Measurements from ENCODE around the gene AASS.

The AASS gene

DNA sequence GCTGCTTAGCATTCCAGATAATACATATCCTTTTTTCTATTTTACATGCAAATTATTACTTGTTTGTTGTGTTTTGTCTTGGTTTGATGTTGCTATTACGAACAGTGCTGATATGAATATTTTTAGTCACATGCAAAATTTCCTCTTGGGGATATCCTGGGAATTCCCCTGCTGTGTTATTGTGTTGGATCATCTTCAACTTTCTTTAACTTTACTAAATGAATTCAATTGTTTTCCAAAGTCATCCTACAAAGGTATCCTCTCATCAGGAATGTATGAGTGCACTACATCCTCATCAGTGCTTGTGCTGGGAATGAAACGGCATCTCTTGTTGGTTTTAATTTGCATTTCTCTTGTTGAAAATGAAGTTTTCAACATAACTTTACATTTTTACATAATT lies 87.1 kb downstream of the AASS start:
- Histone ChIP-seq H3K27me3 (ENCODE audit: control insufficient read depth, low read length) (no peaks in the 10 kb centered on the region), H3K4me2 (ENCODE audit: low read length) (no peak overlapping the region), H3K27ac (ENCODE audit: low read depth, low read length) (no peak overlapping the region), H4K20me1 (ENCODE audit: control insufficient read depth, insufficient read depth, low read depth, low read length) (no peaks in the 10 kb centered on the region), H3K9me3 (ENCODE audit: control insufficient read depth, insufficient read depth, low read length) (no peaks in the 10 kb centered on the region), H3F3A (ENCODE audit: control insufficient read depth, insufficient read depth) (no peaks in the 10 kb centered on the region), H3K79me2 (ENCODE audit: control insufficient read depth, low read length) (no peaks in the 10 kb centered on the region), H3K9me2 (replicated peaks; ENCODE audit: control insufficient read depth, low read length) (no peaks in the 10 kb centered on the region), H3K4me1 (ENCODE audit: control insufficient read depth, low read length) (no peaks in the 10 kb centered on the region), H3K4me3 (ENCODE audit: low read length) (no peak overlapping the region), H3K36me3 (ENCODE audit: control insufficient read depth, low read length) (no peaks in the 10 kb centered on the region)
- TF ChIP-seq EZH2phosphoT487 (IDR thresholded peaks at IDR 0.05; ENCODE audit: borderline replicate concordance, low read length) (no peak), CTCF (IDR thresholded peaks at IDR 0.05; ENCODE audit: low read depth, low read length, poor library complexity, severe bottlenecking) (no peak)

- TF ChIP-seq CTCF (IDR thresholded peaks at IDR 0.05; ENCODE audit: low read depth, low read length, poor library complexity, severe bottlenecking) = no peak
- no peak for TF ChIP-seq EZH2phosphoT487 (IDR thresholded peaks at IDR 0.05; ENCODE audit: borderline replicate concordance, low read length)
- no peaks in the 10 kb centered on the region for H4K20me1 ChIP-seq (ENCODE audit: control insufficient read depth, insufficient read depth, low read depth, low read length)
- no peaks in the 10 kb centered on the region for H3K4me1 ChIP-seq (ENCODE audit: control insufficient read depth, low read length)
- H3K4me2 ChIP-seq (ENCODE audit: low read length) = no peak overlapping the region
- H3K27me3 ChIP-seq (ENCODE audit: control insufficient read depth, low read length) = no peaks in the 10 kb centered on the region
- no peaks in the 10 kb centered on the region for H3K9me2 ChIP-seq (replicated peaks; ENCODE audit: control insufficient read depth, low read length)
- no peak overlapping the region for H3K27ac ChIP-seq (ENCODE audit: low read depth, low read length)
- H3K79me2 ChIP-seq (ENCODE audit: control insufficient read depth, low read length) = no peaks in the 10 kb centered on the region
- no peaks in the 10 kb centered on the region for H3K9me3 ChIP-seq (ENCODE audit: control insufficient read depth, insufficient read depth, low read length)
- H3K36me3 ChIP-seq (ENCODE audit: control insufficient read depth, low read length) = no peaks in the 10 kb centered on the region
- H3K4me3 ChIP-seq (ENCODE audit: low read length) = no peak overlapping the region
- H3F3A ChIP-seq (ENCODE audit: control insufficient read depth, insufficient read depth) = no peaks in the 10 kb centered on the region
Measured at GRCh38 chr7:122055073-122055472, 89.0 kb downstream of the AASS start.

- Histone ChIP-seq H3F3A (ENCODE audit: control insufficient read depth, insufficient read depth) (no peaks in the 10 kb centered on the region), H3K36me3 (ENCODE audit: control insufficient read depth, low read length) (no peaks in the 10 kb centered on the region), H3K79me2 (ENCODE audit: control insufficient read depth, low read length) (no peaks in the 10 kb centered on the region), H3K27ac (ENCODE audit: low read depth, low read length) (no peak overlapping the region), H3K9me2 (replicated peaks; ENCODE audit: control insufficient read depth, low read length) (no peaks in the 10 kb centered on the region), H3K4me3 (ENCODE audit: low read length) (no peak overlapping the region), H3K27me3 (ENCODE audit: control insufficient read depth, low read length) (no peaks in the 10 kb centered on the region), H3K4me2 (ENCODE audit: low read length) (no peak overlapping the region), H3K4me1 (ENCODE audit: control insufficient read depth, low read length) (no peaks in the 10 kb centered on the region), H3K9me3 (ENCODE audit: control insufficient read depth, insufficient read depth, low read length) (no peaks in the 10 kb centered on the region), H4K20me1 (ENCODE audit: control insufficient read depth, insufficient read depth, low read depth, low read length) (no peaks in the 10 kb centered on the region)
- TF ChIP-seq EZH2phosphoT487 (IDR thresholded peaks at IDR 0.05; ENCODE audit: borderline replicate concordance, low read length) (no peak), CTCF (IDR thresholded peaks at IDR 0.05; ENCODE audit: low read depth, low read length, poor library complexity, severe bottlenecking) (no peak)
Measured at GRCh38 chr7:122054393-122054792, 89.7 kb downstream of the AASS start.

GRCh38 chr7:122046402-122046801 lies 97.6 kb downstream of the AASS start:
- H3K9me2 ChIP-seq (replicated peaks; ENCODE audit: control insufficient read depth, low read length) = no peaks in the 10 kb centered on the region
- no peaks in the 10 kb centered on the region for H3K9me3 ChIP-seq (ENCODE audit: control insufficient read depth, insufficient read depth, low read length)
- H3K36me3 ChIP-seq (ENCODE audit: control insufficient read depth, low read length) = no peaks in the 10 kb centered on the region
- H3K79me2 ChIP-seq (ENCODE audit: control insufficient read depth, low read length) = no peaks in the 10 kb centered on the region
- no peaks in the 10 kb centered on the region for H4K20me1 ChIP-seq (ENCODE audit: control insufficient read depth, insufficient read depth, low read depth, low read length)
- no peaks in the 10 kb centered on the region for H3K4me1 ChIP-seq (ENCODE audit: control insufficient read depth, low read length)
- H3F3A ChIP-seq (ENCODE audit: control insufficient read depth, insufficient read depth) = no peaks in the 10 kb centered on the region
- no peaks in the 10 kb centered on the region for H3K27me3 ChIP-seq (ENCODE audit: control insufficient read depth, low read length)
- no peak overlapping the region for H3K4me3 ChIP-seq (ENCODE audit: low read length)
- no peak for TF ChIP-seq CTCF (IDR thresholded peaks at IDR 0.05; ENCODE audit: low read depth, low read length, poor library complexity, severe bottlenecking)
- no peak for TF ChIP-seq EZH2phosphoT487 (IDR thresholded peaks at IDR 0.05; ENCODE audit: borderline replicate concordance, low read length)
- H3K27ac ChIP-seq (ENCODE audit: low read depth, low read length) = no peak overlapping the region
- H3K4me2 ChIP-seq (ENCODE audit: low read length) = no peak overlapping the region
